CD4-positive, alpha-beta T cell treated with Interleukin-15 for 4 hours (primary cell): ENCODE data around the gene FOXB1.

ENCODE experiments used
- DNase-seq: peaks from one replicate; pipeline ENCODE4 v3.0.0-alpha.2; 2020; ENCODE audit warnings: low spot score

The FOXB1 gene

GRCh38 chr15:59998950-59999611, 5.0 kb upstream of the FOXB1 start:
- DNase-seq, result no peak

GRCh38 chr15:59999612-60000112, 4.4 kb upstream of the FOXB1 start:
- no peak for DNase-seq

GRCh38 chr15:60000113-60000823, 3.8 kb upstream of the FOXB1 start:
- DNase-seq, result no peak

DNA sequence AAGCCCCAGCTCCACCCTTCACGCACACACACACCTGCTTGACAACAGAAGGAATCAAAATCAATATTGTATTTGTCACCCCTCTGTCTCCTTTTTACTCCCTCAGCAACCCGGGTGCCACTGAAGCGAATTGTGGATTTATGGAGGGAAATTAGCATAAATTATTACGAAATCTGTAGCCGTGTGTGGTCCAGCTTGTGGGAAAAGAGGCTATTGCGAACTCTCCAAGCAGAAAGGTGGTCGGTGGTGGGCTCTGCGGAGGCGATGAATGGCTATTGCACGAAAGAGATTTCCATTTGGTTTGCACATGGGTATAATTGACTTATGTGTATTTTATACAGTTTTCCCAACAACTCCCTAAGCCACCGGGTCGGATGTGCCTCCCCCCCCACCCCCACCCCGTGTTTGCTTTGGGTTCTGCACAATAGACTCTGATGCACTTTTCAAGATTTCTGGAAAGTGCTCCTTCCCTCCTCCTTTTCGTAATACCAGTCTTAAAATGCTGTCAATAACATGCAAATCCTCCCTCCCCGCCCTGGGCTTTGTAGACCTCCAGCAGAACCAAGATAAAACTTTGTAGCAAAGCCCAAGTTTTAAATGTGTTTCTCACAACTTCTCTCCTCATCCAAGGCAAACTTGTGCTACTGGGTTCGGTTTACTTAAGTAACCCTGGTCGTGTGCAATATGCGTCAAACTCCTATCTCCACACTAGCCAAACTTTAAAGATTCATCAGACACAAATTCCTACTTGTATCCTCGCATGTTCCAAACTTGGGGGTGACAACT, 3.1 kb upstream of the FOXB1 start:
- DNase-seq, result no peak

DNA sequence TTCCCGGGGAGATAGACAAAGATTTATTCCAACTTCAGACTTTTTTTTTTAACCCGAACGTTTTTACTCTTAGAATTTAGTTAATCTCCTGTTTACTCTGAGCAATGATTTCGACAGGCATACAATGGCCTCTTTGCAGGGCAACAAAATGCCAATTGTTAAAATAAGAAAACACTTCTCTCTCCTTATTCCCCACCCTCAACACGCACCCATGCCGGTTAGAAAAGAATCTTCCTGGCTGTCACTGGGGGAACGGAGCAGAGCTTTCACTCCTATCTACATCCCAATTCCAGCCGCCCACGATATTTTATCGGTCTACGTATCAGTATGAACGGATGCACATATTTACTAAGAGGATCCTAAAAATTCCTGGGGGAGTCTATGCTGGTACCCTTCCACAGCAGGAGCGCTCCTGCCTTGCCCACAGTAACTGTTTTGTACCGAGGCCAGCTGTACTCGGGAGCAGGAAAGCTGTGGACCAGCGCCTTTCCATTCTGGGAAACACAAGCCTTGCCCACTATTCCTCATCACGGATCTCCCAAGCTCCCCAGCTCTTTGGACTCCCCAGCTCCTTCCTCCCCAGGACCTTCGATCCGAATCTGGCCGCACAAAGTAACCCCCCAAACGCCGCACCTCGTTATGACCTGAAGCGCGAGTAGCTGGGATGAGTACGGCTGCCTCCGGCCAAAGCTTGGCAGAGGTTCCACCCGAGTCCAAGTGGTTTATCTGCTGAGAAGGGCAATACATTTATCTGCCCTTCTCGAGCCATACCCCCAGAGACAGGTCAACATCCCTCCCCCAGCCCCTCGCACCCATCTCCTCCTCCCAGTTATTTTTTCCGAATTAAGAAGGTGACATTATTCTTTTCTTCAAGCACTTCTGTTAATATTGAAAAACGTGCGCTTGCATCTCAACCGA, 2.2 kb upstream of the FOXB1 start:
- DNase-seq, result no peak

DNA sequence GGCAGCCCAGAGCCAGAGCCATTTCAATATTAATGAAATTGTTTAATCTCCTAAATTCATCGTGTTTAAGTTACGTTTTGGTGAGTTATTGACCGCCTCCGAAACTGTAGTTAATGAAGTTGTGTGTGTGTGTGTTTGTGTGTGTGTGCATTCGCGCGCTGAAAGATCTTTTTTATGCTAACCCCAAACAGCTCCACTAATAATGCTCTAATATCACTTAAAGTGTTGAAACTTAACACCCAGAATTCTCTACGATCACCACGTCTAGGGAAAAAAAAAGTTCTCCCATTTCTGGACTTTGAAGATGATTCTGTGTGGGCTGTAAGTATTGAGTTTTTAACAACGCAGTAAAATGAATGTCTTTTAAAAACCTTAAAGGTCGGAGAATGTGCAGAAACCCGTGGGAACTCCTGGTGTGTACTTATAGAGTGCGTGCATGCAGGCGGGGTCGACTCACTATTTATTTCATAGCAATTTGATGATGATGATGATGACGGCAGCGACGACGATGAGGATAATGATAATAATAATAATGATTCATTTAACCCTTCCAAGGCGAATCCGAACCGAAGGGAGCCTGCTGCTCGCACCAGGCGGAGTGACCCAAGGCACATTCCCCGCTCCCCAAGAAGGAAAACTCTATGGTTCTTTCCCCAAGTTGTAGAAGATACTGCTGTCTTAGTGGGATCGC, 1.4 kb upstream of the FOXB1 start:
- DNase-seq, result no peak

- no peak for DNase-seq
Measured at GRCh38 chr15:60003243-60004008, 685 bp upstream of the FOXB1 start.

DNA sequence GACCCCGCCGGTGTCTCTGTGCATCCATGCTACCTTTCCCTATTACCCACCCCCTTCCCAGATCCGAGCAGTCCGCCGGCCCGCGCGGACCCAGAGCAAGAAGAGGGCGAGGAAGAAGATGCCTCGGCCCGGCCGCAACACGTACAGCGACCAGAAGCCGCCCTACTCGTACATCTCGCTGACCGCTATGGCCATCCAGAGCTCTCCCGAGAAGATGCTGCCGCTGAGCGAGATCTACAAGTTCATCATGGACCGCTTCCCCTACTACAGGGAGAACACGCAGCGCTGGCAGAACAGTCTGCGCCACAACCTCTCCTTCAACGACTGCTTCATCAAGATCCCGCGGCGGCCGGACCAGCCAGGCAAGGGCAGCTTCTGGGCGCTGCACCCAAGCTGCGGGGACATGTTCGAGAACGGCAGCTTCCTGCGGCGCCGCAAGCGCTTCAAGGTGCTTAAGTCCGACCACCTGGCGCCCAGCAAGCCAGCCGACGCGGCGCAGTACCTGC, 788 bp downstream of the FOXB1 start:
- DNase-seq, result no peak

DNA sequence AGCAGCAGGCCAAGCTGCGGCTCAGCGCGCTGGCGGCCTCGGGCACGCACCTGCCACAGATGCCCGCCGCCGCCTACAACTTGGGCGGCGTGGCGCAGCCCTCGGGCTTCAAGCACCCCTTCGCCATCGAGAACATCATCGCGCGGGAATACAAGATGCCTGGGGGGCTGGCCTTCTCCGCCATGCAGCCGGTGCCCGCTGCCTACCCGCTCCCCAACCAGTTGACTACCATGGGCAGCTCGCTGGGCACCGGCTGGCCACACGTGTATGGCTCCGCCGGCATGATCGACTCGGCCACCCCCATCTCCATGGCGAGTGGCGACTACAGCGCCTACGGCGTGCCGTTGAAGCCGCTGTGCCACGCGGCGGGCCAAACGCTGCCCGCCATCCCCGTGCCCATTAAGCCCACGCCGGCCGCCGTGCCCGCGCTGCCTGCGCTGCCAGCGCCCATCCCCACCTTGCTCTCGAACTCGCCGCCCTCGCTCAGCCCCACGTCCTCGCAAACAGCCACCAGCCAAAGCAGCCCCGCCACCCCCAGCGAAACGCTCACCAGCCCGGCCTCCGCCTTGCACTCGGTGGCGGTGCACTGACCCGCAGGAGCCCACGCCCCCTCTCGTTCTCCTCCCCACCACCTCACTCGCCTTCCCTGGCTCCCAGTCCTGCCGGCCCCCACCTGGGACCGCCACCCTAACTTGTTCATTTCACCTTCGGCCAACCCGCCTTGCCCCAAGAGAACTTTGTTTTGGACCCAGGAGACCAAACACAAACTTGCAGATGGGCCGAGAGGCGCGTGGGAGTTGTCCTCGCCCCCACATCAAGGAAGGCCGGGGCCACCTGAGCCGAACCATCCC, 1.5 kb downstream of the FOXB1 start:
- no peak for DNase-seq

DNA sequence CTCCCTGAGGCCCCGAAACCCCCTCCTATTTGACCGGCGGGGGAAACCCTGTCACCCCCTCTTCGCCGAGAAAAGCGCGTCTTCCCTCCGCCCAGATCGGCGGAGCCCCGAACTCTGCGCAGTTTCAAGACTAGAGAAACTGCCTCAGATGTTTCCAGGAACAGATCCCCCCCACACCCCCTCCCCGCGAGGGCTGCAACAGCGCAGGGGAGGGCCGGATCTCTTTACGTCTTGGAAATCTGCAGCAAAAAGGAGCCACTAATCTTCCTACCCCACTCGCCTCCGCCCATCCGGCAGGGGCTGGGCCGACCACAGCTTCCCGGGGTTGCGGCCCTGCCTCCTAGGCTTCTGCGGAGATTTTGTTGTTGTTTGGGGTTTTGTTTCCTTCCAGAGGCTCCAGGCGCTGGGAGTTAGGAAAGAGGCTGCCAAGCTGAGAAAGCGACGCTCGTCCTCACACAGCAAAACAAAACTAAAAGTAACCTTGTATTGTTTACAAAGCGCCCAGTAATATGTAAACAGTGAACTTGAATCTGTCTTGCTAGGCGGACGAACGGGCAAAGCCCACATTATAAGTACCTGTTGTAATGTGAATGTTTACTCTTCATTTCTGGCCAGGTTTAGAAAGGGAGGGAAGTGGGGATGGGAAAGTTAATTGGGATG, 2.2 kb downstream of the FOXB1 start:
- DNase-seq, result peak; percentile 65

DNA sequence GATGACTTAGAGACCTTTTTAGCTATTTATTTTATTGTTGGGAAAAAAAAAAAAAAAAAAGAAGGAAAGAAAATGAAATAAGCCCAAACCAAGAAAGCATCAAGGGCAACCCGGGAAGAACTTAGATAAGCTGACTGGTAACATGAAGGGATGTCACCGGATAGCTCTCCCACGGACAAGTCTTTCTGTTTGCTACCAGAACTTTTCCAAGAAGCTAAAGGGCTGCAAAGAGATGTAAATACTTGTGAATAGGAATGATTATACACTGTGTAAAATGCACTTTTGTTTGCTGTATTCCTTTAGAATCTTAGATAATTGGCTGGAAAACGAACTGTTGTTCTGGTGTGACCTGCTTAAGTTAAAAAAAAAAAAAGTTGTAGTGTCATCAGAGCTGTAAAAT, 2.8 kb downstream of the FOXB1 start:
- no peak for DNase-seq

- DNase-seq, result no peak
Measured at GRCh38 chr15:60009124-60009960, 5.2 kb downstream of the FOXB1 start.

GRCh38 chr15:60009980-60010732, 6.0 kb downstream of the FOXB1 start:
- DNase-seq, result no peak

DNA sequence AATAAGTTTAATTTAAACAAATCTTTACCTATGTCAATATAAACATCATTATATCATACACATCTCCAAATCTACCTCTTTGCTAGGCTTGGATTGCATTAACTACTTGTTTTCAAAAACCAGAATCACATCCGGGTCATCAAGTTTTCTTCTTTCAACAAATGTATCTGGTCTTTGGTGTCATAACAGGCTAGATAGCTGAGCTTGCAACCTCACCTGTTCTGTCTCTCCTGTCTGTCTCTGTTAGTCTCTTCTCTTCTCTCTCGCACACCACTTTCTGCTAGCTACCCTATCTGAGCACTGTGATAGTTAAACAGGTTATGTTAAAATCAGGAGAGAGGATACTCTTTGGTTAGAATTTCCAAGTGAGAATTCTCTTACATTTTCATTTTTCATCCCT, 6.7 kb downstream of the FOXB1 start:
- no peak for DNase-seq

GRCh38 chr15:60012695-60013094, 8.6 kb downstream of the FOXB1 start:
- DNase-seq, result no peak

DNA sequence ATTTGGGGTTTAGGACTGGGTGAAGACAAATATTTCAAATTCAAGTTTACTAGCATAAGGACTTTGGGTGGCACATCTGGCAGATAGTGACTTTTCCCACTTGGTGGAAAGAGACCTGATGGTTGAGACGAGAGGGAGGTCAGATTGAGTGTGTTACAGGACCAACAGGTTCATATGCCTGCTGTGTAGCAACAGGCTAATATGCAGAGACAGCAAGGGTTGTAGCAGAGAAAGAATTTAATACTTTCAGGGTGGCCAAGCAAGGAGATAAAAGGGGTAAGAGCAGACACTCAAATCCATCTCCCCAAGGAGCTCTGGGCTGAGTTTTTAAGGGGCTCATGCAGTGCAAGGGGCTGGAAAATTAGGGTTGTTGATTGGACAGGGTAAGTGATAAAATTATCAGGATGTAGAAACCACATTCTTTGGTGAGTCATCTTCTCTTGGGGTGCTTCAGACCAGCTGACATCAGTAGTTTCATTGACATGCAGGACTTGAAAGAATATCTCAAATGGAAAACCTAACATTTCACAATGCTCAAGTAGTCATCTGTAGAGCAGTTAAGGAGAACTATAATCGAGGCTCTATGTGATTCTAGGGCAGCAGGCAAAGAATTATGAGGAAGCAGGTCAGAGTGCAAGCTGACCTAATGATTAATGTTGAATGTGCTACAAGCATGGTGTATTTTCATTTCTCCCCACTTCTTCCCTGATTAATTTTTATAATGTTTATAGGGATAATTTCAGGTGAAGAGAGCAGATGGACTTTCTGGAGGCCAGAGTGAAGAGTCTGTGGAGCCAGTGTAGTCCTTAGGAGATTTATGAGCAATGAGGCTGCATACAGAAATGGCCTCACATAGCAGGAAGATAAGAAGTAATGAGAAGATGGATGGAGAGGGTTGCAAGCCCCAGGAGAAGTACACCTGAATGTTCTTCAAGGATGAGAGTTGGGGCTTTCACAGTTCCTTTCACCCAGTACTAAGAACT, 13.7 kb downstream of the FOXB1 start:
- DNase-seq, result peak; percentile 16
